ENCODE measurements around the gene NEURL1. TPM values are rescaled to one million over a fixed set of nuclear protein-coding genes. Genes with fewer than 3 reads are reported as not detected.

NEURL1 gene
- polyA plus RNA-seq, 3 donors, result 3.0 to 17.2 (median 3.3) TPM

- H3K4me1 Mint-ChIP-seq, result peaks cover 19% of the 10 kb centered on the region
- Histone ChIP-seq H3K79me2 (ENCODE audit: insufficient read depth, low read length) (no peaks in the 10 kb centered on the region), H3K27ac (ENCODE audit: low read depth in 1 of 2, low read length in 2 of 2) (no peak overlapping the region), H4K20me1 (ENCODE audit: insufficient read depth, low read length) (no peaks in the 10 kb centered on the region), H3K4me1 (ENCODE audit: control insufficient read depth in 1 of 2, insufficient read depth in 2 of 2, low read length in 2 of 2) (peaks cover 9 to 18% of the 10 kb centered on the region in 2 donors), H3K4me2 (replicated peaks; ENCODE audit: extremely low read depth, low read length, poor library complexity, severe bottlenecking) (no peak overlapping the region), H3K36me3 (replicated peaks in 1 of 2; ENCODE audit: control insufficient read depth in 1 of 2, insufficient read depth in 2 of 2, low read length in 2 of 2) (no peaks in the 10 kb centered on the region), H3K9me3 (replicated peaks in 1 of 2; ENCODE audit: control insufficient read depth in 1 of 2, insufficient read depth in 1 of 2, low read length in 2 of 2) (no peaks in the 10 kb centered on the region), H3K4me3 (replicated peaks in 1 of 3; ENCODE audit: low read depth in 2 of 3, low read length in 3 of 3) (no peak overlapping the region), H3K9ac (ENCODE audit: insufficient read depth, low read length, poor library complexity, severe bottlenecking) (no peak overlapping the region), H3K27me3 (ENCODE audit: control insufficient read depth in 2 of 2, insufficient read depth in 2 of 2, low read length in 2 of 2) (peaks cover 0 to 5% of the 10 kb centered on the region in 2 donors), H2AFZ (ENCODE audit: insufficient read depth, low read depth, low read length, poor library complexity, severe bottlenecking) (no peak overlapping the region)
- peaks cover 3 to 29% (median 22%) of the 10 kb centered on the region in 3 donors for H3K27me3 Mint-ChIP-seq (ENCODE audit: low read depth in 3 of 3)
- peaks cover 4 to 18% (median 8%) of the 10 kb centered on the region in 7 donors for H3K9me3 Mint-ChIP-seq
- no peak for DNase-seq
- H3K4me3 Mint-ChIP-seq, result no peak overlapping the region
- TF ChIP-seq CTCF (IDR thresholded peaks at IDR 0.05), result no peak
- intact Hi-C loops (cut with micrococcal nuclease), result no loop called here
- no peak overlapping the region for H3K27ac Mint-ChIP-seq
- no peaks in the 10 kb centered on the region for H3K36me3 Mint-ChIP-seq
Observed at GRCh38 chr10:103587073-103587472, 93.6 kb downstream of the NEURL1 start.

- Histone ChIP-seq H2AFZ (ENCODE audit: insufficient read depth, low read depth, low read length, poor library complexity, severe bottlenecking) (no peak overlapping the region), H4K20me1 (ENCODE audit: insufficient read depth, low read length) (peaks cover 3% of the 10 kb centered on the region), H3K27ac (ENCODE audit: low read depth in 1 of 2, low read length in 2 of 2) (no peak overlapping the region), H3K79me2 (ENCODE audit: insufficient read depth, low read length) (no peaks in the 10 kb centered on the region), H3K27me3 (ENCODE audit: control insufficient read depth in 2 of 2, insufficient read depth in 2 of 2, low read length in 2 of 2) (no peaks in the 10 kb centered on the region), H3K4me2 (replicated peaks; ENCODE audit: extremely low read depth, low read length, poor library complexity, severe bottlenecking) (no peak overlapping the region), H3K4me3 (replicated peaks in 1 of 3; ENCODE audit: low read depth in 2 of 3, low read length in 3 of 3) (no peak overlapping the region), H3K36me3 (replicated peaks in 1 of 2; ENCODE audit: control insufficient read depth in 1 of 2, insufficient read depth in 2 of 2, low read length in 2 of 2) (no peaks in the 10 kb centered on the region), H3K9me3 (replicated peaks in 1 of 2; ENCODE audit: control insufficient read depth in 1 of 2, insufficient read depth in 1 of 2, low read length in 2 of 2) (no peaks in the 10 kb centered on the region), H3K4me1 (ENCODE audit: control insufficient read depth in 1 of 2, insufficient read depth in 2 of 2, low read length in 2 of 2) (peaks cover 4 to 11% of the 10 kb centered on the region in 2 donors), H3K9ac (ENCODE audit: insufficient read depth, low read length, poor library complexity, severe bottlenecking) (no peak overlapping the region)
- Mint-ChIP-seq H3K27ac (peak overlapping the region in 1 of 7 donors; percentile 22), H3K36me3 (no peaks in the 10 kb centered on the region), H3K9me3 (peaks cover 4 to 18% (median 8%) of the 10 kb centered on the region in 7 donors), H3K27me3 (ENCODE audit: low read depth in 3 of 3) (peaks cover 7 to 24% (median 15%) of the 10 kb centered on the region in 3 donors), H3K4me3 (no peak overlapping the region), H3K4me1 (peaks cover 13% of the 10 kb centered on the region)
- no peak for DNase-seq
- no peak for TF ChIP-seq CTCF (IDR thresholded peaks at IDR 0.05)
- intact Hi-C loops (cut with micrococcal nuclease), result no loop called here
- WGBS (ENCODE audit: insufficient coverage), result 98% methylated on average over 9 of the region's 15 CpGs
Observed at GRCh38 chr10:103589074-103589630, 95.6 kb downstream of the NEURL1 start.
